Measurements from ENCODE around the gene SHANK1.

Gene SHANK1

GRCh38 chr19:50717026-50717723 is 2.4 kb downstream of the SHANK1 start:
- TF ChIP-seq CTCF (conservative IDR thresholded peaks at IDR 0.05; ENCODE audit: low read depth, low read length): no peak
- no peak for DNase-seq (ENCODE audit: low read depth)
- no peak overlapping the region for H3K4me3 ChIP-seq (ENCODE audit: low read depth, low read length)

GRCh38 chr19:50716178-50717025 is 3.2 kb downstream of the SHANK1 start:
- TF ChIP-seq CTCF (conservative IDR thresholded peaks at IDR 0.05; ENCODE audit: low read depth, low read length): no peak
- H3K4me3 ChIP-seq (ENCODE audit: low read depth, low read length): no peak overlapping the region
- DNase-seq (ENCODE audit: low read depth): no peak

- no peak for TF ChIP-seq CTCF (conservative IDR thresholded peaks at IDR 0.05; ENCODE audit: low read depth, low read length)
- no peak for DNase-seq (ENCODE audit: low read depth)
- H3K4me3 ChIP-seq (ENCODE audit: low read depth, low read length): no peak overlapping the region
Observed at GRCh38 chr19:50713556-50714236, 5.9 kb downstream of the SHANK1 start.

- TF ChIP-seq CTCF (conservative IDR thresholded peaks at IDR 0.05; ENCODE audit: low read depth, low read length): no peak
- DNase-seq (ENCODE audit: low read depth): no peak
Observed at GRCh38 chr19:50712833-50713232, 6.8 kb downstream of the SHANK1 start.

GRCh38 chr19:50711805-50712204 is 7.8 kb downstream of the SHANK1 start:
- TF ChIP-seq CTCF (conservative IDR thresholded peaks at IDR 0.05; ENCODE audit: low read depth, low read length): no peak

More at GRCh38 chr19:50712833-50713232, 6.8 kb downstream of the SHANK1 start:
- no peak overlapping the region for H3K4me3 ChIP-seq (ENCODE audit: low read depth, low read length)

GRCh38 chr19:50711196-50711595 is 8.4 kb downstream of the SHANK1 start:
- no peak overlapping the region for H3K4me3 ChIP-seq (ENCODE audit: low read depth, low read length)
- TF ChIP-seq CTCF (conservative IDR thresholded peaks at IDR 0.05; ENCODE audit: low read depth, low read length): no peak
- DNase-seq (ENCODE audit: low read depth): no peak

More at GRCh38 chr19:50711805-50712204, 7.8 kb downstream of the SHANK1 start:
- DNase-seq (ENCODE audit: low read depth): no peak
- no peak overlapping the region for H3K4me3 ChIP-seq (ENCODE audit: low read depth, low read length)

Data from choroid plexus epithelial cell (primary cell).